Measurements from ENCODE around the gene SND1.

- no peak for TF ChIP-seq PATZ1 (CRISPR knock-in tag; IDR thresholded peaks at IDR 0.05; ENCODE audit: borderline replicate concordance)
- no peak for TF ChIP-seq ARNTL (CRISPR knock-in tag; IDR thresholded peaks at IDR 0.05; ENCODE audit: borderline replicate concordance, low read depth)
- no peak for TF ChIP-seq RARB (CRISPR knock-in tag; IDR thresholded peaks at IDR 0.05)
Measured at GRCh38 chr7:127730658-127731276, 78.8 kb downstream of the SND1 start.
